Ovary (tissue), 10 donors: ENCODE data around the gene DEFB125. TPM values are rescaled to one million over a fixed set of nuclear protein-coding genes. Genes with fewer than 3 reads are reported as not detected.

ENCODE experiments used
- DNase-seq, 5 donors: peaks; one replicate each; pipeline ENCODE4 v3.0.0-alpha.2; 2019 to 2020
- H3K27ac ChIP-seq, 2 donors: fragments of 200-600 bp; one replicate each; pipeline versions ENCODE4 v1.5.1 to v1.8.0; 2019 to 2022
- H3K27me3 ChIP-seq: fragments of 200-600 bp; one replicate; pipeline ENCODE4 v1.8.0; 2022
- H3K36me3 ChIP-seq: fragments of 200-600 bp; sonication (generic); one replicate; pipeline ENCODE4 v1.5.1; 2019
- H3K4me1 ChIP-seq: one replicate; pipeline ENCODE4 v1.8.1; 2013; ENCODE audit warnings: mild to moderate bottlenecking, moderate library complexity; ENCODE audit not compliant: insufficient read depth
- H3K4me3 ChIP-seq: fragments of 200-600 bp; sonication (generic); one replicate; pipeline ENCODE4 v1.5.1; 2017
- H3K9me3 ChIP-seq, 2 donors: fragments of 200-600 bp in 1 of 2; sonication (generic) in 1 of 2; one replicate each; pipeline versions ENCODE4 v1.5.1 to v1.8.1; 2013 to 2019; ENCODE audit warnings: mild to moderate bottlenecking in 1 of 2, moderate library complexity in 1 of 2
- CTCF ChIP-seq, 3 donors: fragments of 450-650 bp in 2 of 3; fragments of 200-600 bp in 1 of 3; IDR thresholded peaks; one replicate each; pipeline versions ENCODE4 v1.5.1 to v1.8.0; 2016 to 2022; ENCODE audit warnings: antibody characterized with exemption in 3 of 3, mild to moderate bottlenecking in 1 of 3
- EP300 ChIP-seq: sonication (generic); formaldehyde crosslinking; IDR thresholded peaks from one replicate; pipeline ENCODE4 v1.6.1; 2017; ENCODE audit warnings: antibody characterized with exemption
- POLR2A ChIP-seq: fragments of 450-650 bp; IDR thresholded peaks from one replicate; pipeline ENCODE4 v1.6.1; 2017; ENCODE audit warnings: antibody characterized with exemption, mild to moderate bottlenecking, moderate library complexity
- WGBS, 3 donors: extraction: QIAGEN DNeasy Blood & Tissue Kit in 1 of 3; methylation state at CpG; one replicate each; pipeline versions ENCODE4 v1.1.5 to v1.1.7; 2013 to 2017; 5-methylcytosine and 5-hydroxymethylcytosine counted together
- intact Hi-C, 4 donors: fragments of 100-400 bp; cut with DNase I; formaldehyde crosslinking; loops; one replicate each; pipeline versions ENCODE4 v1.11.0 to v1.15.1; 2022 to 2023
- long read RNA-seq, 3 donors: library from polyadenylated mRNA in 2 of 3; unstranded in 2 of 3; transcript quantifications; one replicate each; pipeline ENCODE4 v2.0.0 and lab custom pipeline, GENCODE V29; 2021 to 2026
- polyA plus RNA-seq, 2 donors: library from polyadenylated mRNA; stranded (reverse); fragments of 200-250 nt in 1 of 2; fragments of 350-450 nt in 1 of 2; fragmentation: Illumina TruSeq in 1 of 2; extraction: RNeasy Lipid Tissue Mini Kit (QIAGEN cat#74804) in 1 of 2; gene quantifications; one replicate each; pipeline ENCODE4 v1.2.3, GENCODE V29; 2013 to 2014
- total RNA-seq, 7 donors: library from RNA; depleted of rRNA in 2 of 7; stranded (reverse); fragments of >200 nt in 2 of 7; fragmentation: NEBNext Ultra II Directional in 3 of 7; extraction: Animal tissue kit (Norgen Biotek cat#: 25700) in 3 of 7; gene quantifications; one replicate each; pipeline versions ENCODE4 v1.1.0 to v1.2.4, GENCODE V29; 2016 to 2023
- donor health status: DM: no; HTN: no; CAD: no; lungs with moderate emphysema.
- donor health status: DM: no; HTN: no; CAD: no.
- donor health status: Bipolar disorder and iron deficiency.
- donor health status: DM: yes; HTN: yes; CAD: no.
- donor health status: DM: no; HTN: no; CAD: no.
- donor health status: DM: yes; HTN: yes; CAD: no.

Gene DEFB125
- total RNA-seq (not detected), polyA plus RNA-seq (not detected)
- long read RNA-seq, donor 1: 0 reads
- long read RNA-seq, donor 2: 0 reads
- long read RNA-seq, donor 3: 0 reads

DNA sequence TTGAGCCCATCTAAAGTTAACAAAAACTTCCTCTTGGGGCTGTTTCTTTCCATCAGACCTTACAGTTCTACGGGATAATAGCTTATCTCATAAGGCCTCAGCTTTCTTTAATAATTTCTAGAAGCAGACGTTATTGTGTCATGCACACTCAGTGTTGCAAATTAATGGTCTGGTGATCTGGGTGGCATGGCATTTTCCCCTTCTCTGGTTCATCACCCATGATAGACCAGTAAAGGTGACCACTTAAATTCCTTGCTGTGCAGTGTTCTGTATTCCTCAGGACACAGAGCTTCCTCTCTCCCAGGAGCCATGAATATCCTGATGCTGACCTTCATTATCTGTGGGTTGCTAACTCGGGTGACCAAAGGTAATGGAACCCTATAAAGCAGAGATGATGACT, at the start of gene DEFB125:
DEFB125 (plus strand) TSS at position 272 of the 400 bp plus-strand sequence; CDS start at position 310, 38 bp downstream.
- Histone ChIP-seq H3K36me3 (no peaks in the 10 kb centered on the region), H3K27ac (no peak within 1 kb of the TSS), H3K4me1 (no peaks in the 10 kb centered on the region), H3K4me3 (no peak within 1 kb of the TSS), H3K9me3 (no peaks in the 10 kb centered on the region), H3K27me3 (no peaks in the 10 kb centered on the region)
- WGBS, 3 donors: 46 to 65% (median 55%) methylated on average over 3 of the region's 3 CpGs
- TF ChIP-seq CTCF (IDR thresholded peaks at IDR 0.05): no peak
- no peak for TF ChIP-seq POLR2A
- TF ChIP-seq EP300: no peak
- intact Hi-C loops: no loop called here
- DNase-seq: no peak

- H3K9me3 ChIP-seq: peaks cover 0 to 10% of the 10 kb centered on the region in 2 donors
- WGBS, 3 donors: 52 to 55% (median 52%) methylated on average over 6 of the region's 6 CpGs
- no peak for DNase-seq
- TF ChIP-seq CTCF (IDR thresholded peaks at IDR 0.05) (no peak), EP300 (no peak), POLR2A (no peak)
- intact Hi-C loops: no loop called here
- no peak overlapping the region for H3K27ac ChIP-seq
- no peaks in the 10 kb centered on the region for H3K4me1 ChIP-seq
- H3K4me3 ChIP-seq: no peak overlapping the region
- H3K36me3 ChIP-seq: no peaks in the 10 kb centered on the region
- H3K27me3 ChIP-seq: no peaks in the 10 kb centered on the region
Measured at GRCh38 chr20:60035-60918, 27.2 kb upstream of the DEFB125 start.

- 94 to 98% (median 96%) methylated on average over 1 of the region's 1 CpG for WGBS, 3 donors
- no peak for DNase-seq
- Histone ChIP-seq H3K4me1 (no peaks in the 10 kb centered on the region), H3K27ac (no peak overlapping the region), H3K36me3 (no peaks in the 10 kb centered on the region), H3K4me3 (no peak overlapping the region), H3K27me3 (no peaks in the 10 kb centered on the region), H3K9me3 (peaks cover 0 to 10% of the 10 kb centered on the region in 2 donors)
- TF ChIP-seq EP300 (no peak), CTCF (IDR thresholded peaks at IDR 0.05) (no peak), POLR2A (no peak)
- intact Hi-C loops: no loop called here
Measured at GRCh38 chr20:61230-61629, 26.2 kb upstream of the DEFB125 start.

- TF ChIP-seq EP300 (no peak), POLR2A (no peak), CTCF (IDR thresholded peaks at IDR 0.05) (no peak)
- peaks cover 0 to 10% of the 10 kb centered on the region in 2 donors for H3K9me3 ChIP-seq
- no peak overlapping the region for H3K27ac ChIP-seq
- WGBS, 3 donors: 70 to 78% (median 76%) methylated on average over 5 of the region's 5 CpGs
- intact Hi-C loops: no loop called here
- H3K27me3 ChIP-seq: no peaks in the 10 kb centered on the region
- no peak for DNase-seq
- H3K36me3 ChIP-seq: no peaks in the 10 kb centered on the region
- no peak overlapping the region for H3K4me3 ChIP-seq
- H3K4me1 ChIP-seq: no peaks in the 10 kb centered on the region
Measured at GRCh38 chr20:61757-62156, 25.7 kb upstream of the DEFB125 start.
